Measurements from ENCODE around the gene BMPR2.
"Not testable (repeated sequence)": the region's sequence is repeated elsewhere in the genome, so short reads cannot be mapped to it uniquely, and the experiment has no call there.

BMPR2 gene

GRCh38 chr2:202455114-202455513, 79.0 kb downstream of the BMPR2 start:
- DNase-seq: no peak

- no peak for DNase-seq
Measured at GRCh38 chr2:202460119-202460518, 84.0 kb downstream of the BMPR2 start.

GRCh38 chr2:202479090-202479489, 103.0 kb downstream of the BMPR2 start:
- DNase-seq: no peak

GRCh38 chr2:202479610-202480009, 103.5 kb downstream of the BMPR2 start:
- no peak for DNase-seq

GRCh38 chr2:202486351-202486750, 110.2 kb downstream of the BMPR2 start:
- no peak for DNase-seq

DNA sequence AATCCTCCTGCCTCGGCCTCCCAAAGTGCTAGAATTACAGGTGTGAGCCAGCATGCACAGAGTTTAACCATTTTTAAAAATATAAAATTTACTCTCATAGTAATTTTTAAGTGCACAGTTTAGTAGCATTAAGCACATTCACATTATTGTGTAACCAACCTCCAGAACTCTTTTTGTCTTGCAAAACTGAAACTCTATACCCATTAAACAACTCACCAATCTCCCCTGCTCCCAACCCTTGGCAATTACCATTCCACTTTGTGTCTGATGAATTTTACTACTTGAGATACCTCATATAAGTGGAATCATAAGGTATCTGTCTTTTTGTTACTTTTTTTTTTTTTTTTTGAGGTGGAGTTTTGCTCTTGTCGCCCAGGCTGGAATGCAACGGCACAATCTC, 112.5 kb downstream of the BMPR2 start:
- no peak for DNase-seq

DNA sequence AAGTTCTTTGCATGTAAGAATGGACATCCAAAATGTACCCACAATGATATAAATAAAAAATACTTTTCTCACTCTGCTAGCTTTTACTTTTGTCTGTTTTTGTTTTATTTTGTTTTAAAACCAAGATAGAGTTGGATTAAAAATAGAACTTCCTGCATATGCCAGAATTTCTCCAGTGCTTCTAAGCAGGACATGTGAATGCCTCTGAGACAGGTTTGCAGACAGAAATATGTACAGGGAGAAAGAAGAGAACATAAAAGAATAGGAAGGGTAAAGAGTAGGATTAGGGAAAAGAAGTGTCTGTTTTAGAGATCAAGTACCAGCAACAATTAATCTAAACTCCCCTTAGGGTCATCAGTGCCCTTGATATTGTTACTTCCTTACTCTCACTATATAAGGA, 114.4 kb downstream of the BMPR2 start:
- no peak for DNase-seq

DNA sequence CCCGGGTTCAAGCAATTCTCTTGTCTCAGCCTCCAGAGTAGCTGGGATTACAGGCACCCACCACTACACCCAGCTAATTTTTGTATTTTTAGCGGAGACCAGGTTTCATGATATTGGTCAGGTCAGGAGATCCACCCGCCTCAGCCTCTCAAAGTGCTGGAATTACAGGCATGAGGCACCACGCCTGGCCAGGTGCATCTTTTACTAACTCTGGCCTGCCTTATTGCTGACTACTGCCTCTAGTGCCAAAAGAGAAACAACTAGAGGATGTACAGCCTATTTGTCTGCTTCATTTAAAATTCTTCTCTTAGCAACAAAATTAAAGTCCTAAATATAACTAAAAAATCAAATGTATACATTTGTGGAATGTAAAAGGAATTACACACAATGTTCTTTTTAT, 115.4 kb downstream of the BMPR2 start:
- no peak for DNase-seq

DNA sequence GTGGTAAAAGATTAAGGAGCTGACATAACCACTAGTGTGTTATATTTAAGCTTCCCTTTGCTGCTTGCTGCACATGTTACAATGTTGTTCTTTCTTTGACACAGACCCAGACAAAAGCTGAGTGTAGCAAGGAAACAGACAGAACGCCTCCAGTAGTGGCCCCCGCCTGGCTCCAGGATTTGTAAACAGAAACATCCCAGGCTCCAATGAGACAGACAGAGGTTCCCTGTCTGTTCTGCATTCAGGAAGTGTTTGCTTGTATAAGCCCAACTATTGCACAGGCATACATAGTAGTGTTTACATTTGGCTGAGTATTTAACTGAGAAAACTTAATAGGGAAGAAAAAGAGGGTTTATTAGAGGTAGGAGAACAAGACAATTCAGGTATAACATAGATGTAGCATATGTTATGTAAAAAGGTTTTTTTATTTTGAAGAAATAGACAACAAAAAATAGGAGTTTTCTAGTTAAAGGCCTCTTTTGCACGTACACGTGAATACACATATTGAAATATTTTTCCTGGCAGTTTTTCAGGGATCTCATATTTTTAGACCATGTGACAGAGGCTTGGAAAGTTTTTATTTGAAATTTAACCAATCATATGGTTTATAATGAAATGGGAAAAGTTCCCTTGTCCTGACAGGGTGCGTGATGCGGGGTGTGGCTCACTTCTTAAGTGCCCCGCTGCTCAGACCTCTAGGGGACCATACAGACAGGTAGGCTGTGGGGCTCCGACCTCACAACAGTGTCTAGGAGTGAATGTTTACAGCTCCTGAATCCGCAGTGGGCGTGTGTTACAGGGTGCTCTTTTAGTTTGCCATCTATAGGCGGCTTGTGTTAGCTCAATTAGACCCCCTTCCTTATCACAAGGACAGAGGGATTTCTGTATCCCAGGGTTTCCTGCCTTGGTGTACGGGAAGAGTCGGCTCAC, 118.4 kb downstream of the BMPR2 start:
- DNase-seq: no peak

GRCh38 chr2:202495230-202495604, 119.1 kb downstream of the BMPR2 start:
- no peak for DNase-seq

DNA sequence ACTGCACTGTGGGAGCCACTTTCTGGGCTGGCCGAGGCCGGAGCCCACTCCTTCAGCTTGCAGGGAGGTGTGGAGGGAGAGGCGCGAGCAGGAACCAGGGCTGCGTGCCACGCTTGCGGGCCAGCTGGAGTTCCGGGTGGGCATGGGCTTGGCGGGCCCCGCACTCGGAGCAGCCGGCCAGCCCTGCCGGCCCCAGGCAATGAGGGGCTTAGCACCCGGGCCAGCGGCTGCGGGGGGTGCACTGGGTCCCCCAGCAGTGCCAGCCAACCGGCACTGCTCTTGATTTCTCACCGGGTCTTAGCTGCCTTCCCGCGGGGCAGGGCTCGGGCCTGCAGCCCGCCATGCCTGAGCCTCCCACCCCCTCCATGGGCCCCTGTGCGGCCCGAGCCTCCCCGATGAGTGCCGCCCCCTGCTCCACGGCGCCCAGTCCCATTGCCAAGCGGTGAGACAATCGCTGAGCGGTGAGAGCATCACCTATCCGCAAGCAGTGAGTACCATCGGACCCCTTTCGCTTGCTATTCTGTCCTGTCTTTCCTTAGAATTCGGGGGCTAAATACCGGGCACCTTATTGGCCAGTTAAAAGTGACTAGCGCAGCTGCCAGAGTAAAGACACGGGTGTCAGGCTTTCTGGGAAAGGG, 120.8 kb downstream of the BMPR2 start:
- not testable (repeated sequence) for DNase-seq

- not testable (repeated sequence) for DNase-seq
Measured at GRCh38 chr2:202497473-202497866, 121.3 kb downstream of the BMPR2 start.

DNA sequence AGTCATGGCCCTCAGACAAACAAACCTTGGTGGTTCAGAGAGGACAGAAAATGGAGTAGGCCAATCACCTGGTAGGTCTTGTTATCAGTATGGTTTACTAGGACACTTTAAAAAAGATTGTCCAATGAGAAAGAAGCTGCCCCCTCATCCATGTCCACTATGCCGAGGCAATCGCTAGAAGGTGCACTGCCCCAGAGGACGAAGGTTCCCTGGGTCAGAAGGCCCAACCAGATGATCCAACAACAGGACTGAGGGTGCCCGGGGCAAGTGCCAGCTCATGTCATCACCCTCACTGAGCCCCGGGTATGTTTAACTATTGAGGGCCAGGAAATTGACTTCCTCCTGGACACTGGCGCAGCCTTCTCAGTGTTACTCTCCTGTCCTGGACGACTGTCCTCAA, 123.7 kb downstream of the BMPR2 start:
- DNase-seq: not testable (repeated sequence)

DNA sequence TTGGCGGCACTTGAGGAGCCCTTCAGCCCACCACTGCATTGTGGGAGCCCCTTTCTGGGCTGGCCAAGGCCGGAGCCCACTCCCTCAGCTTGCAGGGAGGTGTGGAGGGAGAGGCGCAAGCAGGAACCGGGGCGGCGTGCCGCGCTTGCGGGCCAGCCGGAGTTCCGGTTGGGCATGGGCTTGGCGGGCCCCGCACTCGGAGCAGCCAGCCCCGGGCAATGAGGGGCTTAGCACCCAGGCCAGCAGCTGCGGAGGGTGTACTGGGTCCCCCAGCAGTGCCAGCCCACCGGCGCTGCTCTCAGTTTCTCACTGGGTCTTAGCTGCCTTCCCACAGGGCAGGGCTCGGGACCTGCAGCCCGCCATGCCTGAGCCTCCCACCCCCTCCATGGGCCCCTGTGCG, 127.1 kb downstream of the BMPR2 start:
- DNase-seq: not testable (repeated sequence)

DNA sequence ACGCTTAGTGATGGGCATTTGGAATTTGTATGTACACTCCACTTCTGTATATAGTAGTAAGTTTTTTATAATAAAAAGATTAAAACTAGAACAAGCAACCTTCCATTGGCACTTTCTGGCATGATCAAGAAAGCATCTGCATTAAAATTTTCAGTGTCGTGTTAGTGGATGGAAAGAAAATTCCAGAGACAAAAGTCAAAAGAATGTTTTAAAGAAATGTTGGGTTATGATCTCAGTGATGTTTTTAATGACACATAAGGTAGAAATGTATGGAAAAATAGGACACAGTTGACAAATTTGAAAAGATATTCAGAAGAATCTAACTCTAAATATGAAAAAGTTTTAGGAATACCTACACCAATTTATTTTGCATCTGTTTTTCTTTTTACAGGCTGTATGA, 132.6 kb downstream of the BMPR2 start:
- DNase-seq: no peak

DNA sequence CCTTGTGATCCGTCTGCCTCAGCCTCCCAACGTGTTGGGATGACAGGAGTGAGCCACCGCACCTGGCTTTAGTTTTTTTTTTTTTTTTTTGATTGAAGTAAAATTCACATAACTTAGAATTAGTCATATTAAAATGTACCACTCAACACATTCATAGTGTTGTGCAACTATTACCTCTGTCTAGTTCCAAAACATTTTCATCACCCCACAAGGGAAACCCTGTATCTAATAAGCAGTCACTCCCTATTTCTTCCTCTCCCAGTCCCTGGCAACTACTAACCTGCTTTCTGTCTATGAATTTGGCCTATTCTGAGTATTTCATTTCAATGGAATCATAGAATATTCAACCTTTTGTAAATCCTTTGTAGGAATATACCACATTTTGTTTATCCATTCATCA, 134.8 kb downstream of the BMPR2 start:
- no peak for DNase-seq

GRCh38 chr2:202512176-202512575, 136.0 kb downstream of the BMPR2 start:
- no peak for DNase-seq

DNA sequence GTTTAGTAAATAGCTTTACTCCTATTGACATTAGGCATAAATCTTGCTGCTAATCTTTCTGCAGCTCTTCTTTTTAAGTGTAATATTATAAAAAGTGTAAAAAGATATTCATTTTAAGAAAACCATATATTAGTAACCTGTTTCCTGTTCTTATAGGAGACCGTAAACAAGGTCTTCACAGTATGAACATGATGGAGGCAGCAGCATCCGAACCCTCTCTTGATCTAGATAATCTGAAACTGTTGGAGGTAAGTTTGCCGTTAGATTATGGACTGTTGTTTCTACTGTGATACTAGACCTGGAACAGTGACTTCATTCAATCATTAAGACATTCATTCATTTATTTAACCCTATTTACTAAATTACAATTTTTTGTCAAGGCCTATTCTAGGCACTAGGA, 138.6 kb downstream of the BMPR2 start:
- no peak for DNase-seq

DNA sequence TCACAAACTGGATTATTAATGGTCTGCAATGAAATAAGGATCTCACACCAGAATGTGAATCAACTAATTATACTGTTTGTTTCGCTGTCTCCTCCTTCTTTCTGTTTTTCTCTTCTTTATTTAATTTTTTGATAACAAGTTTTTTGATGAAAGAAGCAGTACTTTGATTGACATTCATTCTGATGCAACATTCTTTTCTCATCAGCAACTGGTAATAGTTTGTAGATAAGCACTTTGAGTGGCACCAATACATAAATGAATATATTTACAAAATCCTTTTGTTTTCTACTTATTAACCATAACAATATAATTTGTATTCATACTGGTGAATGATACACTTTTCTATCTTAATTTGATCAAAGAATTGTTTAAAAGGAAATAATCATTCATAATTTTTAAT, 143.3 kb downstream of the BMPR2 start:
- no peak for DNase-seq

GRCh38 chr2:202521470-202521869, 145.3 kb downstream of the BMPR2 start:
- no peak for DNase-seq

DNA sequence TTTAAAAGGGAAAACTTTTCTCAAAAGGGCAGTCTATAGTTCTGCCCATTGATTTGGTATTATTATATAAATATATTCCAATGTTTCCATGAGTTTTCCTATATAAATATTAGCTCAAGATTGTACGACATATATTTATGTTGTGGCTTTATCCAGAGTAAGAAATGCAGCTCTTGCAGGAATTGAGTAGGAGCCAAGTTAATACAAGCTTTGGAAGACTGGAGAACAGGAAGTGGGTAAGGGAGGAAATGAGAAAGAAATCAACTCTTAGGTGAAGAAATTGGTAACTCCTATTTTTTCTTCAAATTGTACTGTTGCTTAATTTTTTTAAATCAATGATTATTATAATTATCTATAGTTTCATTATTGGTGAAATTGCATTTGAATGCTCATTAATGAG, 153.3 kb downstream of the BMPR2 start:
- no peak for DNase-seq

- no peak for DNase-seq
Measured at GRCh38 chr2:202530038-202530437, 153.9 kb downstream of the BMPR2 start.

GRCh38 chr2:202535290-202535689, 159.2 kb downstream of the BMPR2 start:
- DNase-seq: not testable (repeated sequence)

DNA sequence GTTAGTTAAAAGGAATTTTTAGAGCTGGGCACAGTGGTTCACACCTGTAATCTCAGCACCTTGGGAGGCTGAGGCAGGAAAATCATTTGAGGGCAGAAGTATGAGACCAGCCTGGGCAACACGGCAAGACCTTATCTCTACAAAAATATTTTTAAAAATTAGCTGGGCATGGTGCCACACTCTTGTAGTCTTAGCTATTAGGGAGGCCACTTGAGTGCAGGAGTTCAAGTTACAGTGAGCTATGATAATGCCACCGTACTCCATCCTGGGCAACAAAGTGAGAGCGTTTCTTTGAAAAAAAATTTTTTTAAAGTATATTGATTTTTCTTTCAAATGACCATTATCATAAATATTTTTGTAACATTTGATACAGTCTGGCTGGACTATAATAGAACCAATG, 165.0 kb downstream of the BMPR2 start:
- no peak for DNase-seq

- no peak for DNase-seq
Measured at GRCh38 chr2:202542142-202542541, 166.0 kb downstream of the BMPR2 start.

Data from activated CD8-positive, alpha-beta memory T cell treated with anti-CD3 and anti-CD28 coated beads for 24 hours (primary cell).